GM20431 (cell line): ENCODE data around the gene PKD1L1.
"Not testable (repeated sequence)": the region's sequence is repeated elsewhere in the genome, so short reads cannot be mapped to it uniquely, and the experiment has no call there.

Source experiments
- in situ Hi-C: fragments of 300-500 bp; cut with MseI, MboI; formaldehyde crosslinking; loops from one replicate; pipeline ENCODE4 v1.15.0; 2020; ENCODE audit warnings: low sequenced_read_pairs; ENCODE audit not compliant: unreplicated experiment

PKD1L1 gene

GRCh38 chr7:47804767-47805545, 143.3 kb downstream of the PKD1L1 start:
- in situ Hi-C loops = loop anchor here (25.0 kb wide), 1 partner anchor 368 kb away; no protein-coding TSS in a partner anchor

GRCh38 chr7:47803846-47804245, 144.4 kb downstream of the PKD1L1 start:
- in situ Hi-C loops = loop anchor here (25.0 kb wide), 1 partner anchor 367 kb away; no protein-coding TSS in a partner anchor

GRCh38 chr7:47803025-47803424, 145.2 kb downstream of the PKD1L1 start:
- in situ Hi-C loops = loop anchor here (25.0 kb wide), 1 partner anchor 366 kb away; no protein-coding TSS in a partner anchor

- in situ Hi-C loops = loop anchor here (25.0 kb wide), 1 partner anchor 364 kb away; no protein-coding TSS in a partner anchor
Observed at GRCh38 chr7:47801423-47801822, 146.8 kb downstream of the PKD1L1 start.

- in situ Hi-C loops = no loop called here
Observed at GRCh38 chr7:47799524-47799923, 148.7 kb downstream of the PKD1L1 start.

GRCh38 chr7:47796347-47796746, 151.9 kb downstream of the PKD1L1 start:
- in situ Hi-C loops = no loop called here

- in situ Hi-C loops = no loop called here
Observed at GRCh38 chr7:47795631-47796030, 152.6 kb downstream of the PKD1L1 start.

GRCh38 chr7:47795126-47795525, 153.1 kb downstream of the PKD1L1 start:
- in situ Hi-C loops = not testable (repeated sequence)

GRCh38 chr7:47794016-47794415, 154.2 kb downstream of the PKD1L1 start:
- in situ Hi-C loops = no loop called here

- in situ Hi-C loops = not testable (repeated sequence)
Observed at GRCh38 chr7:47793186-47793585, 155.1 kb downstream of the PKD1L1 start.

GRCh38 chr7:47792521-47793121, 155.6 kb downstream of the PKD1L1 start:
- in situ Hi-C loops = no loop called here

- in situ Hi-C loops = no loop called here
Observed at GRCh38 chr7:47791682-47792081, 156.6 kb downstream of the PKD1L1 start.

- in situ Hi-C loops = no loop called here
Observed at GRCh38 chr7:47788083-47788482, 160.2 kb downstream of the PKD1L1 start.

GRCh38 chr7:47787249-47788069, 160.8 kb downstream of the PKD1L1 start:
- in situ Hi-C loops = no loop called here

- in situ Hi-C loops = no loop called here
Observed at GRCh38 chr7:47786557-47787248, 161.6 kb downstream of the PKD1L1 start.

- in situ Hi-C loops = no loop called here
Observed at GRCh38 chr7:47785923-47786556, 162.2 kb downstream of the PKD1L1 start.

GRCh38 chr7:47783456-47784223, 164.6 kb downstream of the PKD1L1 start:
- in situ Hi-C loops = no loop called here

GRCh38 chr7:47782792-47783191, 165.5 kb downstream of the PKD1L1 start:
- in situ Hi-C loops = no loop called here

- in situ Hi-C loops = no loop called here
Observed at GRCh38 chr7:47782022-47782421, 166.2 kb downstream of the PKD1L1 start.
